SU-DHL-6 (cell line): ENCODE data around the gene HOXD9.

Source experiments
- H2AFZ ChIP-seq: fragments of 200-600 bp; sonication (generic); 2 replicates; pipeline ENCODE4 v1.6.1; 2014; ENCODE audit warnings: low read depth, mild to moderate bottlenecking, moderate library complexity, mixed read lengths, antibody characterized with exemption, low read length; ENCODE audit not compliant: severe bottlenecking
- H3F3A ChIP-seq: fragments of 200-600 bp; shearing (Covaris generic); 2 replicates; pipeline ENCODE4 v1.6.0; 2016; ENCODE audit warnings: antibody characterized with exemption, mild to moderate bottlenecking; ENCODE audit not compliant: insufficient read depth
- H3K27ac ChIP-seq: fragments of 200-600 bp; sonication (generic); 2 replicates; pipeline ENCODE4 v1.5.1; 2016; ENCODE audit warnings: low read depth, mild to moderate bottlenecking, low read length, moderate library complexity, mixed read lengths
- H3K27me3 ChIP-seq: fragments of 200-600 bp; sonication (generic), shearing (Covaris generic); 2 replicates; pipeline ENCODE4 v1.6.0; 2014; ENCODE audit warnings: mild to moderate bottlenecking, low read length
- H3K36me3 ChIP-seq: fragments of 200-600 bp; sonication (generic); 2 replicates; pipeline ENCODE4 v1.6.1; 2014; ENCODE audit warnings: mild to moderate bottlenecking, low read length, mixed read lengths
- H3K4me2 ChIP-seq: fragments of 300-600, 200-600 bp; shearing (Covaris generic), sonication (generic); 2 replicates; pipeline ENCODE4 v1.6.0; 2014; ENCODE audit warnings: low read length, low read depth, mild to moderate bottlenecking; ENCODE audit not compliant: poor library complexity, severe bottlenecking
- H3K4me3 ChIP-seq: fragments of 200-600 bp; sonication (generic); 2 replicates; pipeline ENCODE4 v1.5.1; 2014; ENCODE audit warnings: antibody characterized with exemption, low read length, mild to moderate bottlenecking, mixed read lengths; ENCODE audit not compliant: insufficient read depth, poor library complexity, severe bottlenecking
- H3K79me2 ChIP-seq: fragments of 200-600 bp; sonication (generic); 2 replicates; pipeline ENCODE4 v1.6.1; 2014; ENCODE audit warnings: mild to moderate bottlenecking, low read length, moderate library complexity; ENCODE audit not compliant: insufficient read depth
- H3K9ac ChIP-seq: fragments of 200-600 bp; sonication (generic); 2 replicates; pipeline ENCODE4 v1.7.0; 2014; ENCODE audit warnings: mild to moderate bottlenecking, low read length
- H3K9me2 ChIP-seq: fragments of 200-600 bp; sonication (generic); replicated peaks from 2 replicates; pipeline ENCODE4 v1.6.1; 2014; ENCODE audit warnings: low read length; ENCODE audit not compliant: insufficient read depth
- H3K9me3 ChIP-seq: fragments of 200-600 bp; sonication (generic); 2 replicates; pipeline ENCODE4 v1.6.1; 2014; ENCODE audit warnings: low read length, mixed read lengths; ENCODE audit not compliant: insufficient read depth
- H4K20me1 ChIP-seq: fragments of 200-600 bp; sonication (generic); 2 replicates; pipeline ENCODE4 v1.6.1; 2014; ENCODE audit warnings: low read depth, mild to moderate bottlenecking, antibody characterized with exemption, low read length, moderate library complexity, mixed read lengths
- EZH2phosphoT487 ChIP-seq: fragments of 200-600 bp; sonication (generic), shearing (Covaris generic); conservative IDR thresholded peaks from 2 replicates; pipeline ENCODE4 v1.6.1; 2018; ENCODE audit warnings: mild to moderate bottlenecking, antibody characterized with exemption, low read length, moderate library complexity, mixed read lengths
- TF ChIP-seq, protein P1 (sequence below): fragments of 200-600 bp; sonication (generic); IDR thresholded peaks from one replicate; pipeline ENCODE4 v1.5.1; 2017; ENCODE audit warnings: antibody characterized with exemption, mild to moderate bottlenecking, low read length, moderate library complexity; ENCODE audit not compliant: insufficient read depth, poor library complexity, severe bottlenecking

Gene HOXD9

DNA sequence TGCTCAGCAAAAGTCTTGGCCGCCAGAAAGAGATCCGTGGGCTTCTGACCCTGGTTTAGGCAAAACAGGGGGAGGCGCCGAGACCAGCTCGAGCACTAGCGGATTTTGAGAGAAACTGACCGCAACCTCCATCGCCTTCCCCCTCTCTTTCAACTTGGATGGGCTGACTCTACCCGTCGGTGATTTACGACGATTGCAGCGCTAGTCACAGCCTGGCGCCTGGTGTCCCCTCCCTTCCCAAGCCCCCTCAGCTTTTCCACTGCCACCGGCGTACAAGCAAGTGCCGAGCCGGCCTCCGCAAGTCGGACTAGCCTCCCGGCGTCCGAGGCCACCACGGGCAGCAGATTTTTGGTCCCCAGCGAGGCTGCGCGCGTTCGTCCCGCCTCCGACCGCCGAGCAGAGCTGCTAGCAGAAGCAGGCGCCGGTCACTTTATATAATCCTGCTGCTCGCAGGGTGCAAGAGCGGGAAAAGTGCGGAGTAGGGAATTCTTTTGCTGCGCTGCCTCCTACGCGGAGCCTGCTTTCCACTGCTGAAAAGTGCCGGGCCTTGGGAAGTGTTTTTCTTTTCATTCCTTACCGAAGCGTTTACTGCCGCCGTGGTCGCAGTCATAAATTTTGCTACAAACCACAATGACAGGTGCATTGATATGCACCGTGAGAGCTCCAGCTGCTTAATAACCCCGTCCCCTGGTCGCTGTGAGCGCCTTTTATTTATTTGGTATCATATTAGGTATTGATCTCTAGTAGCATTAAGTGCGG is 42.3 kb downstream of the HOXD9 start:
- Histone ChIP-seq H2AFZ (no peak overlapping the region), H3K79me2 (no peaks in the 10 kb centered on the region), H3K9me3 (no peaks in the 10 kb centered on the region), H3K4me2 (no peak overlapping the region), H4K20me1 (no peaks in the 10 kb centered on the region), H3K27ac (no peak overlapping the region), H3K4me3 (no peak overlapping the region), H3K36me3 (no peaks in the 10 kb centered on the region), H3K9ac (no peak overlapping the region), H3F3A (no peaks in the 10 kb centered on the region), H3K27me3 (no peaks in the 10 kb centered on the region), H3K9me2 (no peaks in the 10 kb centered on the region)
- TF ChIP-seq, protein P1, sequence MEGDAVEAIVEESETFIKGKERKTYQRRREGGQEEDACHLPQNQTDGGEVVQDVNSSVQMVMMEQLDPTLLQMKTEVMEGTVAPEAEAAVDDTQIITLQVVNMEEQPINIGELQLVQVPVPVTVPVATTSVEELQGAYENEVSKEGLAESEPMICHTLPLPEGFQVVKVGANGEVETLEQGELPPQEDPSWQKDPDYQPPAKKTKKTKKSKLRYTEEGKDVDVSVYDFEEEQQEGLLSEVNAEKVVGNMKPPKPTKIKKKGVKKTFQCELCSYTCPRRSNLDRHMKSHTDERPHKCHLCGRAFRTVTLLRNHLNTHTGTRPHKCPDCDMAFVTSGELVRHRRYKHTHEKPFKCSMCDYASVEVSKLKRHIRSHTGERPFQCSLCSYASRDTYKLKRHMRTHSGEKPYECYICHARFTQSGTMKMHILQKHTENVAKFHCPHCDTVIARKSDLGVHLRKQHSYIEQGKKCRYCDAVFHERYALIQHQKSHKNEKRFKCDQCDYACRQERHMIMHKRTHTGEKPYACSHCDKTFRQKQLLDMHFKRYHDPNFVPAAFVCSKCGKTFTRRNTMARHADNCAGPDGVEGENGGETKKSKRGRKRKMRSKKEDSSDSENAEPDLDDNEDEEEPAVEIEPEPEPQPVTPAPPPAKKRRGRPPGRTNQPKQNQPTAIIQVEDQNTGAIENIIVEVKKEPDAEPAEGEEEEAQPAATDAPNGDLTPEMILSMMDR: no peak
- TF ChIP-seq EZH2phosphoT487: no peak

GRCh38 chr2:176165370-176166050 is 43.0 kb downstream of the HOXD9 start:
- Histone ChIP-seq H3K36me3 (no peaks in the 10 kb centered on the region), H4K20me1 (no peaks in the 10 kb centered on the region), H3K27ac (no peak overlapping the region), H3F3A (no peaks in the 10 kb centered on the region), H2AFZ (no peak overlapping the region), H3K27me3 (no peaks in the 10 kb centered on the region), H3K9ac (no peak overlapping the region), H3K79me2 (no peaks in the 10 kb centered on the region), H3K9me2 (no peaks in the 10 kb centered on the region), H3K4me3 (no peak overlapping the region), H3K9me3 (no peaks in the 10 kb centered on the region), H3K4me2 (no peak overlapping the region)
- no peak for TF ChIP-seq EZH2phosphoT487

- no peak overlapping the region for H3K4me2 ChIP-seq
- H3K27me3 ChIP-seq: no peaks in the 10 kb centered on the region
- no peak overlapping the region for H3K27ac ChIP-seq
- H3K79me2 ChIP-seq: no peaks in the 10 kb centered on the region
- no peak overlapping the region for H3K9ac ChIP-seq
- no peak overlapping the region for H3K4me3 ChIP-seq
- no peaks in the 10 kb centered on the region for H3K9me2 ChIP-seq
- no peaks in the 10 kb centered on the region for H3K9me3 ChIP-seq
- no peaks in the 10 kb centered on the region for H3K36me3 ChIP-seq
- no peaks in the 10 kb centered on the region for H4K20me1 ChIP-seq
- no peak for TF ChIP-seq EZH2phosphoT487
- TF ChIP-seq, protein P1: no peak
- no peak overlapping the region for H2AFZ ChIP-seq
- no peaks in the 10 kb centered on the region for H3F3A ChIP-seq
Measured at GRCh38 chr2:176166272-176166671, 43.8 kb downstream of the HOXD9 start.

DNA sequence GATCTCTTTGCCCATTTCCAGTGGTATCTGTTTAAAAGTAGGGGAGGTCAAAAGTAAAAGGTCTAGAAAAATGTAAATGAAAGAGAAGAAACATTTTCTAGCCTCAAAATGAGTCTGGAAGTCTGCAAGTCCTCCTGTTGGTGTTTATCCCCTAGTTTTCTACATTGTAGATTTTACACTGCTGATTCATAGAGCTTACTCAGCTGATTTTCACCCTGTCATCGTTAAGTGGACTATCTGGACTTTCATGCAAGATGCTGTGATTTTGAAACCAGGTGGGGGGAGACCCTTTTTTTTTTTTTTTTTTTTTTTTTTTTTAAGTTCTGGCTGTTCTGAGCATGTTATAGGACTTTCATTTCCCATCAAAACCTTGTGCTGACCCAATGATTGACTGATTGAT is 44.9 kb downstream of the HOXD9 start:
- Histone ChIP-seq H3K4me2 (no peak overlapping the region), H3K27me3 (no peaks in the 10 kb centered on the region), H3K9me3 (no peaks in the 10 kb centered on the region), H3F3A (no peaks in the 10 kb centered on the region), H2AFZ (no peak overlapping the region), H4K20me1 (no peaks in the 10 kb centered on the region), H3K9me2 (no peaks in the 10 kb centered on the region), H3K27ac (no peak overlapping the region), H3K36me3 (no peaks in the 10 kb centered on the region), H3K4me3 (no peak overlapping the region), H3K9ac (no peak overlapping the region), H3K79me2 (no peaks in the 10 kb centered on the region)
- TF ChIP-seq EZH2phosphoT487: no peak
- TF ChIP-seq, protein P1: no peak
